GM12891 (cell line): ENCODE results near the gene OAF.

ENCODE experiments used
- DNase-seq: peaks from one replicate; pipeline ENCODE4 v3.0.0; 2011; ENCODE audit warnings: low spot score; ENCODE audit not compliant: insufficient read length
- FAIRE-seq: peaks from 2 replicates; lab custom pipeline; 2011; peaks lifted over from hg19 to GRCh38; lab: Jason Lieb, UNC
- PAX5 ChIP-seq: IDR thresholded peaks from 2 replicates; pipeline ENCODE4 v1.6.1; 2011; ENCODE audit warnings: low read length, moderate library complexity, mild to moderate bottlenecking; ENCODE audit not compliant: insufficient read depth, severe bottlenecking
- POLR2A ChIP-seq: IDR thresholded peaks from 2 replicates; pipeline ENCODE4 v1.6.1; 2011; ENCODE audit warnings: low read depth, low read length, control low read depth
- POLR2AphosphoS5 ChIP-seq: IDR thresholded peaks from 2 replicates; pipeline ENCODE4 v1.6.1; 2011; ENCODE audit warnings: low read depth, low read length, control low read depth
- POU2F2 ChIP-seq: IDR thresholded peaks from 2 replicates; pipeline ENCODE4 v1.6.1; 2011; ENCODE audit warnings: low read depth, mild to moderate bottlenecking, control low read depth, low read length, moderate library complexity
- SPI1 ChIP-seq: IDR thresholded peaks from 2 replicates; pipeline ENCODE4 v1.6.1; 2011; ENCODE audit warnings: low read depth, low read length, control low read depth
- TAF1 ChIP-seq: IDR thresholded peaks from 2 replicates; pipeline ENCODE4 v1.6.1; 2011; ENCODE audit warnings: low read depth, low read length, control low read depth

Gene OAF

GRCh38 chr11:120279502-120279901, 68.7 kb downstream of the OAF start:
- DNase-seq = no peak
- TF ChIP-seq SPI1 (no peak), POLR2A (no peak), POU2F2 (no peak), PAX5 (no peak), POLR2AphosphoS5 (no peak), TAF1 (no peak)
- no peak for FAIRE-seq
